H9 (cell line): Measurements from ENCODE around the gene NUDT7. TPM values are rescaled to one million over a fixed set of nuclear protein-coding genes. Genes with fewer than 3 reads are reported as not detected.

Experiments used
- DNase-seq: peaks from one replicate; pipeline ENCODE4 v3.0.0-alpha.2; 2017
- H2AFZ ChIP-seq: one replicate; pipeline ENCODE4 v1.6.1; 2013; ENCODE audit warnings: mild to moderate bottlenecking, low read length, control low read depth, moderate library complexity
- H2AK5ac ChIP-seq: 2 replicates; pipeline ENCODE4 v1.6.1; 2013; ENCODE audit warnings: low read length, control low read depth, mixed read lengths; ENCODE audit not compliant: insufficient read length
- H2BK120ac ChIP-seq: one replicate; pipeline ENCODE4 v1.6.1; 2013; ENCODE audit warnings: low read depth, mild to moderate bottlenecking, low read length, control low read depth, inconsistent platforms; ENCODE audit not compliant: poor library complexity, severe bottlenecking
- H2BK12ac ChIP-seq: 2 replicates; pipeline ENCODE4 v1.6.1; 2013; ENCODE audit warnings: low read length, control low read depth, mixed read lengths, low read depth; ENCODE audit not compliant: insufficient read length
- H2BK15ac ChIP-seq: 2 replicates; pipeline ENCODE4 v1.6.1; 2013; ENCODE audit warnings: low read depth, low read length, control low read depth
- H2BK20ac ChIP-seq: one replicate; pipeline ENCODE4 v1.6.1; 2013; ENCODE audit warnings: low read depth, mild to moderate bottlenecking, low read length, control low read depth, inconsistent platforms; ENCODE audit not compliant: poor library complexity, severe bottlenecking
- H2BK5ac ChIP-seq: 2 replicates; pipeline ENCODE4 v1.6.1; 2013; ENCODE audit warnings: low read length, control low read depth, mixed read lengths; ENCODE audit not compliant: insufficient read length
- H3K14ac ChIP-seq: 2 replicates; pipeline ENCODE4 v1.6.1; 2013; ENCODE audit warnings: low read length, control low read depth; ENCODE audit not compliant: insufficient read depth
- H3K18ac ChIP-seq: 2 replicates; pipeline ENCODE4 v1.6.1; 2013; ENCODE audit warnings: low read depth, mild to moderate bottlenecking, mixed read lengths, low read length, control low read depth; ENCODE audit not compliant: insufficient read length
- H3K23ac ChIP-seq: 2 replicates; pipeline ENCODE4 v1.6.1; 2013; ENCODE audit warnings: low read length, control low read depth, mixed read lengths, low read depth; ENCODE audit not compliant: insufficient read length
- H3K23me2 ChIP-seq: 2 replicates; pipeline ENCODE4 v1.6.1; 2013; ENCODE audit warnings: low read depth, mild to moderate bottlenecking, mixed read lengths, low read length, control low read depth; ENCODE audit not compliant: insufficient read length, poor library complexity, severe bottlenecking
- H3K27ac ChIP-seq: 2 replicates; pipeline ENCODE4 v1.5.1; 2013; ENCODE audit warnings: low read length, control low read depth, mixed read lengths, low read depth; ENCODE audit not compliant: insufficient read length
- H3K27me3 ChIP-seq: 2 replicates; pipeline ENCODE4 v1.6.1; 2013; ENCODE audit warnings: low read length, control low read depth, inconsistent platforms; ENCODE audit not compliant: insufficient read depth
- H3K4ac ChIP-seq: 2 replicates; pipeline ENCODE4 v1.6.1; 2013; ENCODE audit warnings: low read depth, mild to moderate bottlenecking, control low read depth, inconsistent platforms, low read length, moderate library complexity
- H3K4me1 ChIP-seq: 2 replicates; pipeline ENCODE4 v1.6.1; 2013; ENCODE audit warnings: low read length, control low read depth, inconsistent platforms; ENCODE audit not compliant: insufficient read depth
- H3K4me2 ChIP-seq: 2 replicates; pipeline ENCODE4 v1.6.1; 2013; ENCODE audit warnings: low read length, control low read depth, mixed read lengths; ENCODE audit not compliant: insufficient read length, insufficient read depth
- H3K56ac ChIP-seq: 2 replicates; pipeline ENCODE4 v1.6.1; 2013; ENCODE audit warnings: low read depth, mild to moderate bottlenecking, mixed read lengths, low read length, control low read depth; ENCODE audit not compliant: insufficient read length
- H3K79me1 ChIP-seq: 2 replicates; pipeline ENCODE4 v1.6.1; 2013; ENCODE audit warnings: low read depth, mild to moderate bottlenecking, moderate library complexity, low read length, control low read depth, inconsistent platforms; ENCODE audit not compliant: insufficient read depth, poor library complexity, severe bottlenecking
- H3K79me2 ChIP-seq: 2 replicates; pipeline ENCODE4 v1.6.1; 2013; ENCODE audit warnings: low read length, control low read depth, inconsistent platforms; ENCODE audit not compliant: insufficient read depth
- H3K9ac ChIP-seq: 2 replicates; pipeline ENCODE4 v1.6.1; 2013; ENCODE audit warnings: low read length, control low read depth, mixed read lengths; ENCODE audit not compliant: insufficient read length; ENCODE audit errors: extremely low read depth
- H3K9me3 ChIP-seq: one replicate; pipeline ENCODE4 v1.6.1; 2013; ENCODE audit warnings: low read depth, low read length, inconsistent platforms; ENCODE audit not compliant: control insufficient read depth
- H3T11ph ChIP-seq: one replicate; pipeline ENCODE4 v1.6.1; 2013; ENCODE audit warnings: mild to moderate bottlenecking, low read length, control low read depth, inconsistent platforms
- H4K20me1 ChIP-seq: one replicate; pipeline ENCODE4 v1.6.1; 2013; ENCODE audit not compliant: control insufficient read depth, insufficient read length, insufficient read depth
- H4K5ac ChIP-seq: 2 replicates; pipeline ENCODE4 v1.6.1; 2013; ENCODE audit warnings: low read depth, mild to moderate bottlenecking, mixed read lengths, low read length, control low read depth; ENCODE audit not compliant: insufficient read length
- H4K8ac ChIP-seq: replicated peaks from 2 replicates; pipeline ENCODE4 v1.6.1; 2013; ENCODE audit warnings: low read length, control low read depth, mixed read lengths, low read depth; ENCODE audit not compliant: insufficient read length
- H4K91ac ChIP-seq: 2 replicates; pipeline ENCODE4 v1.6.1; 2013; ENCODE audit warnings: low read depth, mild to moderate bottlenecking, moderate library complexity, mixed read lengths, low read length, control low read depth; ENCODE audit not compliant: insufficient read length
- H3K27ac Mint-ChIP-seq, 3 experiments: 2 replicates in 2 of 3; 3 replicates in 1 of 3; pipeline ENCODE4 v1.8.0; 2020 to 2021; ENCODE audit warnings: mixed read lengths in 3 of 3, mild to moderate bottlenecking in 1 of 3, moderate library complexity in 1 of 3
- H3K27me3 Mint-ChIP-seq: 2 replicates; pipeline ENCODE4 v1.8.0; 2021; ENCODE audit warnings: low read depth, mild to moderate bottlenecking, moderate library complexity, mixed read lengths
- H3K36me3 Mint-ChIP-seq, 3 experiments: 2 replicates in 2 of 3; 3 replicates in 1 of 3; pipeline ENCODE4 v1.8.0; 2020 to 2021; ENCODE audit warnings: low read depth in 3 of 3, mixed read lengths in 3 of 3; ENCODE audit not compliant: insufficient read depth in 1 of 3
- H3K4me1 Mint-ChIP-seq, 2 experiments: 2 replicates each; pipeline ENCODE4 v1.8.0; 2020; ENCODE audit warnings: mixed read lengths in 2 of 2
- H3K4me3 Mint-ChIP-seq, 2 experiments: 2 replicates in 1 of 2; 3 replicates in 1 of 2; pipeline ENCODE4 v1.8.0; 2020 to 2021; ENCODE audit warnings: mild to moderate bottlenecking in 2 of 2, mixed read lengths in 2 of 2, moderate library complexity in 1 of 2
- H3K9me3 Mint-ChIP-seq, 2 experiments: 2 replicates in 1 of 2; 3 replicates in 1 of 2; pipeline ENCODE4 v1.8.0; 2020; ENCODE audit warnings: mild to moderate bottlenecking in 2 of 2, mixed read lengths in 2 of 2, moderate library complexity in 1 of 2
- CTCF ChIP-seq: fragments of 200-600 bp; sonication (generic); conservative IDR thresholded peaks from 3 replicates; pipeline ENCODE4 v1.8.0; 2021; ENCODE audit warnings: antibody characterized with exemption, mild to moderate bottlenecking
- WGBS: extraction: QIAGEN DNeasy Blood & Tissue Kit; methylation state at CpG from one replicate; pipeline ENCODE4 v1.1.7; 2013; ENCODE audit warnings: missing lambda C conversion rate, low lambda C conversion rate, mixed read lengths; ENCODE audit not compliant: insufficient read length; ENCODE audit errors: extremely low coverage; 5-methylcytosine and 5-hydroxymethylcytosine counted together
- total RNA-seq: library from RNA; stranded (reverse); gene quantifications from 2 replicates; pipeline ENCODE4 v1.2.1, GENCODE V29; 2021

The NUDT7 gene
- total RNA-seq, 1 experiment from 2014 or later: 6.8 TPM

- Histone ChIP-seq H3K23me2 (peaks cover 7% of the 10 kb centered on the region), H2AK5ac (no peak overlapping the region), H3K4me2 (peak overlapping the region; percentile 68), H4K91ac (no peak overlapping the region), H3K79me2 (no peaks in the 10 kb centered on the region), H3K9me3 (no peaks in the 10 kb centered on the region), H2BK120ac (no peak overlapping the region), H3K9ac (peak overlapping the region; percentile 73), H3K14ac (0 out of 2 replicates have a peak overlapping the region, but pooled peaks have one; percentile 32), H3K56ac (no peak overlapping the region), H2BK5ac (no peak overlapping the region), H2AFZ (no peak overlapping the region), H2BK12ac (no peak overlapping the region), H3K4ac (no peak overlapping the region), H3K23ac (no peak overlapping the region), H3K27ac (no peak overlapping the region), H4K5ac (no peak overlapping the region), H4K8ac (no peak overlapping the region), H2BK20ac (no peak overlapping the region), H3K27me3 (no peaks in the 10 kb centered on the region), H3K18ac (no peak overlapping the region), H3K79me1 (no peaks in the 10 kb centered on the region), H3T11ph (no peak overlapping the region), H2BK15ac (no peak overlapping the region), H3K4me1 (peaks cover 7% of the 10 kb centered on the region; the same call in 1 of the 2 replicates), H4K20me1 (no peaks in the 10 kb centered on the region)
- peak overlapping the region; percentile 81 to 82 for H3K4me3 Mint-ChIP-seq
- no peaks in the 10 kb centered on the region; a peak in 1 of 5 replicates for H3K9me3 Mint-ChIP-seq
- peaks cover 1% of the 10 kb centered on the region; the same call in 1 of the 2 replicates for H3K27me3 Mint-ChIP-seq
- no CpG with 5 or more reads among the region's 5 CpGs for WGBS
- H3K36me3 Mint-ChIP-seq: peaks cover 0 to 14% (median 6%) of the 10 kb centered on the region in 3 experiments; a peak in 4 of 7 replicates
- TF ChIP-seq CTCF: no peak
- no peak for DNase-seq
- H3K4me1 Mint-ChIP-seq: peaks cover 11 to 18% of the 10 kb centered on the region in 2 experiments
- H3K27ac Mint-ChIP-seq: peak overlapping the region in 2 of 3 experiments; percentile 93 to 95; a peak in 5 of 7 replicates
These were observed 797 bp downstream of the NUDT7 start for GRCh38 chr16:77723108-77723514.
